ENCODE data around the gene CENPP.

DNA sequence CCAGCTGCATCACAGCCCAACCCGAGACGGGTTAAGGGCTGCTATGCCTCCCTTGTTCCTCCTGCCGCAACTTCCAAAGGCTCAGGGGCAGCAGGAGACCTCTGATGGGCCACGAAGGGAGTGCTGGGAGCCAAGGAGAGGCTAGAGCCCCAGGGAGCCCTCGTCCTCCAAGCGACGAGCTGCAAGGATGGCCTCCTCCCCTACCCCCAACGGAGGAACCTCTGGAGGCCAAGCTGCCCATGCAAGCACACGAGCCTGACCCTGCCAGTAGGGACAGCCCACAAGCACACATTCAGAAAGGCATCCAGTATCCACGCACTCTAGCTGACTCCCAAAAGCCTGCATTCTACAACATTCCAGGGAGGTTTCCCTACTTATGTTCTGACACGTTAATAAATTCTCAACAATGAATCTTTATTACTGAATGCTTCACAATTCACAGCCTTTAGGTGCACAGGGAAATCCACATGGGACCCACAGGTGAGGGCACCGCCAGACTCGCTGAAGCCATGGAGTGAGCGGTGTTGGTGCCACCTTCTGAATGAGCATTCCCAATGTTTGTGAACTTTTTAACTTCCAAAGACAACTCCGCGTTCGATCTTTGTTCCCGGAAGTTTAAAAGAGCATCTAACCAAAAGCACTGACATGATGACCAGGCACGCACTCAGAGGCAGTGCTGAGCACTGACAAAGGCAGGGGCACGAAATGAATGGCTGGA lies 315.5 kb downstream of the CENPP start:
- no peak for TF ChIP-seq EZH2 (IDR thresholded peaks at IDR 0.05; ENCODE audit: insufficient read depth, low read length)
- TF ChIP-seq, protein P1, sequence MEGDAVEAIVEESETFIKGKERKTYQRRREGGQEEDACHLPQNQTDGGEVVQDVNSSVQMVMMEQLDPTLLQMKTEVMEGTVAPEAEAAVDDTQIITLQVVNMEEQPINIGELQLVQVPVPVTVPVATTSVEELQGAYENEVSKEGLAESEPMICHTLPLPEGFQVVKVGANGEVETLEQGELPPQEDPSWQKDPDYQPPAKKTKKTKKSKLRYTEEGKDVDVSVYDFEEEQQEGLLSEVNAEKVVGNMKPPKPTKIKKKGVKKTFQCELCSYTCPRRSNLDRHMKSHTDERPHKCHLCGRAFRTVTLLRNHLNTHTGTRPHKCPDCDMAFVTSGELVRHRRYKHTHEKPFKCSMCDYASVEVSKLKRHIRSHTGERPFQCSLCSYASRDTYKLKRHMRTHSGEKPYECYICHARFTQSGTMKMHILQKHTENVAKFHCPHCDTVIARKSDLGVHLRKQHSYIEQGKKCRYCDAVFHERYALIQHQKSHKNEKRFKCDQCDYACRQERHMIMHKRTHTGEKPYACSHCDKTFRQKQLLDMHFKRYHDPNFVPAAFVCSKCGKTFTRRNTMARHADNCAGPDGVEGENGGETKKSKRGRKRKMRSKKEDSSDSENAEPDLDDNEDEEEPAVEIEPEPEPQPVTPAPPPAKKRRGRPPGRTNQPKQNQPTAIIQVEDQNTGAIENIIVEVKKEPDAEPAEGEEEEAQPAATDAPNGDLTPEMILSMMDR (IDR thresholded peaks at IDR 0.05; ENCODE audit: insufficient read depth, low read depth, low read length), result no peak

Data from astrocyte (in vitro differentiated cells and primary cell).